Right renal cortex interstitium (tissue), 3 donors: Measurements from ENCODE around the gene SPAM1. TPM values are rescaled to one million over a fixed set of nuclear protein-coding genes. Genes with fewer than 3 reads are reported as not detected.

Experiments used
- polyA plus RNA-seq, 3 donors: library from polyadenylated mRNA; unstranded; fragments of 120-200 nt; gene quantifications; one replicate each; pipeline ENCODE4 v1.2.1, GENCODE V29; 2013; ENCODE audit not compliant: insufficient read length in 3 of 3

SPAM1 gene
- polyA plus RNA-seq, 3 donors, result not detected

Other genes starting within 250 kb of the SPAM1 start
- 10 to 100 TPM; 81.0 to 85.6 (median 83.5) TPM for gene WASL, start 176.2 kb upstream of the SPAM1 start, polyA plus RNA-seq
- gene HYAL4, start 80.1 kb upstream of the SPAM1 start, polyA plus RNA-seq, result under 1 TPM in 2 of 3 donors, not detected in 1; 0.12 to 0.16 TPM
- under 1 TPM; 0.12 to 0.19 (median 0.16) TPM for gene TMEM229A, start 107.8 kb downstream of the SPAM1 start, polyA plus RNA-seq